Mammary epithelial cell (primary cell): Measurements from ENCODE around the gene EHMT1.

Source experiments
- CTCF ChIP-seq, 2 donors: IDR thresholded peaks in 1 of 2; conservative IDR thresholded peaks in 1 of 2; 2 replicates each; pipeline ENCODE4 v1.5.1; 2011 to 2012; ENCODE audit warnings: inconsistent platforms in 2 of 2, low read length in 2 of 2, mild to moderate bottlenecking in 2 of 2, control low read depth in 1 of 2, low read depth in 1 of 2; ENCODE audit not compliant: insufficient read depth in 1 of 2; ENCODE audit errors: extremely low read depth in 1 of 2
- EZH2 ChIP-seq: IDR thresholded peaks from 2 replicates; pipeline ENCODE4 v1.6.1; 2012; ENCODE audit warnings: low read length, inconsistent platforms, borderline replicate concordance

GRCh38 chr9:137745541-137745991, 126.8 kb downstream of the EHMT1 start:
- TF ChIP-seq CTCF (conservative IDR thresholded peaks at IDR 0.05 in 1 of 2, IDR thresholded peaks at IDR 0.05 in 1 of 2; ENCODE audit: extremely low read depth in 1 of 2, insufficient read depth in 1 of 2, low read depth in 1 of 2, low read length in 2 of 2) (no peak), EZH2 (no peak)
